ENCODE results near the gene DRC3. TPM values are rescaled to one million over a fixed set of nuclear protein-coding genes. Genes with fewer than 3 reads are reported as not detected.

Gene DRC3
- total RNA-seq, 1 donor from 2014 or later, result 0.56 TPM

- ATAC-seq, result peak; percentile 93
Measured at GRCh38 chr17:18025241-18025944, 52.7 kb downstream of the DRC3 start.

- ATAC-seq, result peak; percentile 64
Measured at GRCh38 chr17:18025945-18026776, 53.5 kb downstream of the DRC3 start.

DNA sequence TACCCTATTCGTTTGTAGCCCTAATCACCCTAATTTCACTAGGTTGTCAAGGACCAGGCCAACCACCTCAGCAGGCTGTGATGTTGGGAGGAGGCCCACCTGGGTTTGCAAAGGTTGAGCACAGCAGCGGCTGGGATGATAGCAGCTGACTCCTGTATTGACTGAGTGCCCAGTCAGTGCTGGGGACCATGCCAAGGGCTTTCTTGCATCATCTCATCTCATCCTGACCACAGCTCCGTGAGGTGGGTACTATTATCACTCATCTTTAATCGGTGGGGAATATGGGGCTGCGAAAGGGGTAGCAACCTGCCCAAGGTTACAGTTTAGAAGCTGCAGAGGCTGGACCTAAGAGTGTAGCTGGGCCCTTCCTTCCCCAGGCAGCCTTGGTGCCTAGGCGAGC, 54.6 kb downstream of the DRC3 start:
- no peak for ATAC-seq

DNA sequence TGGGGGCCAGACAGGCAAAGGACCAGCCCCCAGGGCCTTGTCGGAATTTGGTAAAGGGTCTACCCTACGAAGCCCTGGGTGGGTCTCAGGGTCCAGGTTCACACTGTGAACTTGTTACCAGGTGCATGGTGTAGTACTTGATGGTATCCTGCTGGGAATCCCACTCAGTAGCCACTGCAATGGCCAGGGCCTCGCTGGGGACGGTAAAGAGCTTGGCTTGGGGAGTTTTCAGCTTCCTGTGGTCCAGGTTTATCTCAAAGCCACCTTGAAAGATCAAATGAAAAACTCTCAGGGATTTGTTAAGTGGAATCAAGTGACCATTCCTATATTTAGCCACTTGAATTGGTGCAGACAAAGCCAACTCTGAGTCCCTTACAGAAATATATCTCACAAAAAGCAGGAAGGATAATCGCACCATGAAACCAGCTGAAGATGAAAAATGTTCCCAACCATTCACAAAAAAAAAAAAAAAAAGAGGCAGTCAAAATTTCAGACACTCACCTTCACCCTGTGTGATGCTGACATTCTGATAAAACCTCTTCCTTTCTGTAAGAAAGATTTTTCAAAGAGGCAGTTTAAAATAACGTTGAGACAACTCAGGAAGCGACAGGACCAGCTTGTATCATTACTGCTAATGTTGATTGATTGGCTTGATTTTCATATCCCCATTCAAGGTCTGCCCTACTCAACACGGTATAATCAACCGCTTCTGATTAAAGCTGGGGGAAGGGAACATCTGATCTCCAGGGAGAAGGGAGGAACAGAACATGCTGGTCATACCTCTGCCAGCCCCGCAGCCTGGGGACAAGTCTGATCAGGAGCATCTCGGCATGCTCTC, 55.7 kb downstream of the DRC3 start:
- ATAC-seq, result no peak

DNA sequence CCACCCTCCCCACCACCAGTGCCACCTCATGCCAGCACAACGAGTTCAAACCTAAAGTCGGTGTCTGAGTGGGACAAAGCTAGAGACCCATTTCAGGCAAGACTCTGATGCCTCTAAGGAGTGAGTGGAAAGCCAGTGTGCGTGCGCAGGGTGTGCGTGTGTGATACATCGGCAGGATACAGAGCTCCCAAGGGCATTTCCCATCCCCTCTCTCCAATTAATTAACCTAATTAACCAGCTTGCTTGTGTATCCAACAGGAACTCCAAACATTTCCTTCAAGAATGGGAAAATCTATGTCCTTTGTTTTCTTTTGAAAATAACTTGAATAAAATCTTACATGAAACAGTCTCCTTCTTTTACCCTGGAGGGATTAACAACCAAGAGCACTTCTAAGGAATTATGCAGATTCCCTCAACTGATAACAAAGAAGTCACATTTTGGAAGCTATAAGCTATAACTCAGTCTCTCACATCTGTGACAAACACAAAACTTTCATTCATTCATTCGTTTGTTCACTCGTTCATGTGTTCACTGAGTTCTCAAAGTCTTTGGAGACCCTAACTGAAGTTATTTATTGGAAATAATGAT, 56.4 kb downstream of the DRC3 start:
- ATAC-seq, result no peak

- peak; percentile 18 for ATAC-seq
Measured at GRCh38 chr17:18031955-18032354, 59.3 kb downstream of the DRC3 start.

DNA sequence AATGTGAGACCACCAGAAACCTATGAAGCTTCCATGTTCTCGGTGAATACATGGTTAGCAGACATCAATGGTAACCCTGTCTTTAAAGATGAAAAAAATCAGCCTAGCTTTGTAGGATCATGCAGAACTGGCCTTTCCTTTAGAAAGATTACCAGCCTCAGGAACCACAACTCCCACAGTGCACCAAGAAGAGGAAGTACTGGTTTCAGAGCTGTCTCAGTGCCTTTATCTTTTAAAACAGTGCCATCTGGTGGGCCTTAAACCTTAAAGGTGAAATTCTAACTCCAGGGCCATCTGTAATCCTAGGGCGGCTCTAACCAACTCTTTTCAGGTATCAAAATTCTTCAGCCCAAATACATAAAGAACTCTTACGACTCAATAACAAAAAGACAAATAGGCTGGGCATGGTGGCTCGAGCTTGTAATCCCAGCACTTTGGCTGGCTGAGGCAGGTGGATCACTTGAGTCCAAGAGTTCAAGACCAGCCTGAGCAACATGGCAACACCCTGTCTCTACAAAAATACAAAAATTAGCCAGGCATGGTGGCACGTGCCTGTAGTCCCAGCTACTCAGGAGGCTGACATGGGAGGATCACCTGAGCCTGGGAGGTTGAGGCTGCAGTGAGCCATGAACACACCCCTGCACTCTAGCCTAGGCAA, 60.9 kb downstream of the DRC3 start:
- peak; percentile 86 for ATAC-seq

DNA sequence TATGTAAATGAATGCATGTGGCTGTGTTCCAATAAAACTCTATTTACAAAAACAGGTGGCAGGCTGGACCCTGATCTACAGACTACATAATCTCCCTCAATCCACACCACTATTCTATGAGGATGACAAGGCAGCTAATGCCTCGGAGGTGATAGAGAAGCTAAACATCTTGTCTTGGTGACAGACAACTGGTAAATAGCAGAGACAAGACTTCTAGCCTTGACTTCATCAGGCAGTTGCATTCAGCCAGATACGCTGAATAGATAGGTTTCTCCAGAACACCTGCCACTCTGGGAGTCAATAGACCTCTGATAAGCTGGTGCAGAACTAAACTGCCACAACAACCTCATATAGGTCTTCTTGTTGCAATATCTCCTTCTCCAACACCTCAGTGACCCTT, 63.0 kb downstream of the DRC3 start:
- ATAC-seq, result no peak

DNA sequence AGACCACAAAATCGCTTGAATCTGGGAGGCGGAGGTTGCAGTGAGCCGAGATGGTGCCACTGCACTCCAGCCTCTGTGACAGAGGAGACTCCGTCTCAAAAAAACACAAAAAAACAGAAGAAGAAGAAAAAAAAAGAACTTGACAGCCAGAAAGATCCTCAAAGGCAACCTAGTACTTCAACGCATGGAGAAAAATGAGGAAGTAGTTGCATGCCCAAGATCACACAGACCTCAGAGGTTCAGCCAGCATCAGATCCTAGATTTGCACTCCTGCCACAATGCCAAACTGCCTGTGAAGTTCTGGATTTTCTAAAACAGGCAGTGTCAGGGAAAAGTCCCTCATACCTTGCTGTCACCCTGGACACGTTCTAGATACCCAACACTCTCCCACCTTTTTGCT, 64.8 kb downstream of the DRC3 start:
- ATAC-seq, result no peak

GRCh38 chr17:18038149-18038850, 65.6 kb downstream of the DRC3 start:
- ATAC-seq, result no peak

- peak; percentile 96 for ATAC-seq
Measured at GRCh38 chr17:18038861-18039534, 66.3 kb downstream of the DRC3 start, which contains the start of the genes ATPAF2 and GID4. Gene ATPAF2 (minus strand): TSS chr17:18039168. CDS start chr17:18039013, 155 bp downstream. Gene GID4 (plus strand): TSS chr17:18039408. CDS start chr17:18039465, 57 bp downstream.

GRCh38 chr17:18039535-18040260, 67.0 kb downstream of the DRC3 start:
- peak; percentile 20 for ATAC-seq

- no peak for ATAC-seq
Measured at GRCh38 chr17:18040261-18040858, 67.7 kb downstream of the DRC3 start.

- peak; percentile 42 for ATAC-seq
Measured at GRCh38 chr17:18041776-18042175, 69.1 kb downstream of the DRC3 start.

DNA sequence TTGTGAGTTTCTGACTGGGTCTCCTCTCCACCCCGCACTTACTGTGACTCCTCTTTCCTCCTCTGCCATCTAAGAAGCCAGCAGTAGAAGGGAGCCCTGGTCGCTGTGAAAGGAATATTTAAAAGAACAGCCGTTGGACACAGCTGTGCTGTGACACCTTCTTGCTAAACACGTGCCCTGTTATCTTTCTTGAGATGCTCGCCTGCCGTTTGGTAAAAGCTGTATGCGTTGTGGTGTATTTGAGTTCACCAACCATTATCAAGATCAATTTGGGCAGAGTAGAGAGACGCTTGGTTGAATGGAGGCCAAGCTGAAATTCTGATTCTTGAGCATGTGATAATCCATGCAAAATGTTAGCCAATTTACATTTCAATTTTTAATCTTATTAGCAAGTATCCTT, 70.3 kb downstream of the DRC3 start:
- no peak for ATAC-seq

GRCh38 chr17:18043491-18043890, 70.8 kb downstream of the DRC3 start:
- no peak for ATAC-seq

DNA sequence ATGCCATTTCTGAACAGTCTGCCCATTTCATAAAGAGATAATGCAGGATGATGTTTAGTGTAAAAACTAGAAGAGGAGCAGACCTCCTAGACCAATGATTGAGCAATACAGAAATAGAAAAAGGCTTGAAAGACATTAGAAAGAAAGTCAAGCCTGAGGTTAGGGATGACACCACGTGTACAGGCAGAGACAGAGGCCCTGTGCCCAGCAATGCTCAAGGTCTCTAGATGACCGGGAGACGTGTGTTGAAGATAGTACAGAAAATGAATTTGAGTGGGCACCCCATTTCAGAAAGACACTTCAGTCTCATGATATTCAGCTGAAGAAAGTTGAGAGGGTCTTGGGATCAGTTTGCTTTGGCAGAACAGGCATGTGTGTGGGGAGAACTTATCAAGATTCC, 71.9 kb downstream of the DRC3 start:
- no peak for ATAC-seq

DNA sequence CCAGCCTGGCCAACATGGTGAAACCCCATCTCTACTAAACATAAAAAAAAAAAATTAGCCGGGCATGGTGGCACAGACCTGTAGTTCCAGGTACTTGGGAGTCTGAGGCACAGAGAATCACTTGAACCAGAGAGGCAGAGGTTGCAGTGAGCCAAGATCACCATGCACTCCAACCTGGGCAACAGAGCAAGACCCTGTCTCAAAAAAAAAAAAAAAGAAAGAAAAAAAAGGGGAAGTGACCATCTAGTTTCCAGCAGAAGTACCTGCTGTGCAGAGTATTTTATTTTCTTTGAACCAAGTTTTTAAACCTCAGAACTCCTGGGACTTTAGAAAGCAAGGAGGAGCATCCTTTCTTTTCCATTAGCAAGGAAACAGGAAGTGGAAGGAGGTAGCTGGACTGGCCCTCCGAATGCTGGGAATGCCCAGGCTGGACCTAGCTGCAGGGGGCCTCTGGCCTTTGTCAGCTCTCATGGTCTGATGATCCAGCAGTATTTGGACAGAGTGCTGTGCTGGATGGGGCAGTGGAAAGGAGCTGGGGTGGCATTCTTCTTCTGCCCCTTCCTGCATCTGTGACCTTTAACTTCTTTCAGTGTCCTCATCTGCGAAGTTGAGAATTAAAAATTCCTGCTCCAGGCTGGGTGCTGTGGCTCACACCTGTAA, 73.2 kb downstream of the DRC3 start:
- ATAC-seq, result no peak

GRCh38 chr17:18055597-18055996, 82.9 kb downstream of the DRC3 start:
- ATAC-seq, result no peak
